ENCODE data around the gene RPL18A. TPM values are rescaled to one million over a fixed set of nuclear protein-coding genes. Genes with fewer than 3 reads are reported as not detected.
A peak's percentile ranks its signal among the peaks of the same experiment; 100 is the strongest.

RPL18A gene
- total RNA-seq, 1 experiment from 2014 or later = 2,038 TPM

- peaks cover 51% of the 10 kb centered on the region for H4K20me1 ChIP-seq (ENCODE audit: insufficient read depth)
- intact Hi-C loops (cut with micrococcal nuclease; ENCODE audit: unreplicated experiment) = no loop called here
- H2AFZ ChIP-seq = no peak overlapping the region
- BruUV-seq (replicated peaks) = no TSS peak
- peak overlapping the region; percentile 32 for H3K27ac ChIP-seq
- CTCF ChIA-PET = interaction anchor here (0.7 kb wide), 2 partner anchors 67 kb away, joined by 3 read pairs; partner anchors contain the start of gene CCDC124
- H3K9me3 ChIP-seq (ENCODE audit: insufficient read depth, low read depth) = no peaks in the 10 kb centered on the region
- H3K4me1 ChIP-seq (replicated peaks; ENCODE audit: insufficient read depth) = peaks cover 38% of the 10 kb centered on the region
- POLR2A ChIA-PET (ENCODE audit: unreplicated experiment) = interaction anchor here (1.4 kb wide), 1 partner anchor 67 kb away, joined by 7 read pairs; the partner anchor contains the start of gene CCDC124
- no peak overlapping the region for H3K4me3 ChIP-seq
- H3K4me2 ChIP-seq = no peak overlapping the region
- DNase-seq = peak; percentile 58 to 75
- no peaks in the 10 kb centered on the region for H3K9me2 ChIP-seq (ENCODE audit: insufficient read depth)
- peaks cover 32% of the 10 kb centered on the region for H3K79me2 ChIP-seq (ENCODE audit: low read depth)
- H3K27me3 ChIP-seq (ENCODE audit: insufficient read depth, low read depth) = no peaks in the 10 kb centered on the region
- TF ChIP-seq CTCF (conservative IDR thresholded peaks at IDR 0.05) (peak; percentile 25; the same call in 1 of the 2 replicates), EZH2 (IDR thresholded peaks at IDR 0.05; ENCODE audit: low read depth) (no peak)
- peaks cover 37% of the 10 kb centered on the region for H3K36me3 ChIP-seq (ENCODE audit: low read depth)
- H3F3A ChIP-seq (ENCODE audit: insufficient read depth, low read depth) = peaks cover 65% of the 10 kb centered on the region
These were observed 5.9 kb downstream of the RPL18A start for GRCh38 chr19:17865364-17866311.

- CTCF ChIA-PET = interaction anchor here (0.7 kb wide), 1 partner anchor 66 kb away, joined by 3 read pairs; the partner anchor contains the start of gene CCDC124
- H4K20me1 ChIP-seq (ENCODE audit: insufficient read depth) = peaks cover 43% of the 10 kb centered on the region
- intact Hi-C loops (cut with micrococcal nuclease; ENCODE audit: unreplicated experiment) = no loop called here
These were observed 6.7 kb downstream of the RPL18A start for GRCh38 chr19:17866312-17866963.

More at GRCh38 chr19:17866312-17866963, 6.7 kb downstream of the RPL18A start:
- Histone ChIP-seq H2AFZ (no peak overlapping the region), H3K4me2 (no peak overlapping the region), H3K9me3 (ENCODE audit: insufficient read depth, low read depth) (no peaks in the 10 kb centered on the region), H3K9me2 (ENCODE audit: insufficient read depth) (no peaks in the 10 kb centered on the region), H3F3A (ENCODE audit: insufficient read depth, low read depth) (peaks cover 63% of the 10 kb centered on the region), H3K27ac (no peak overlapping the region), H3K79me2 (ENCODE audit: low read depth) (peaks cover 24% of the 10 kb centered on the region), H3K36me3 (ENCODE audit: low read depth) (peaks cover 29% of the 10 kb centered on the region), H3K27me3 (ENCODE audit: insufficient read depth, low read depth) (peaks cover 3% of the 10 kb centered on the region; the same call in 1 of the 2 replicates), H3K4me1 (replicated peaks; ENCODE audit: insufficient read depth) (peaks cover 38% of the 10 kb centered on the region), H3K4me3 (no peak overlapping the region)
- BruUV-seq (replicated peaks) = no TSS peak
- no peak for DNase-seq
- POLR2A ChIA-PET (ENCODE audit: unreplicated experiment) = interaction anchor here (0.7 to 1.4 kb wide), 2 partner anchors 66 to 374 kb away, joined by 3 to 7 read pairs; partner anchors contain the start of gene CCDC124
- TF ChIP-seq EZH2 (IDR thresholded peaks at IDR 0.05; ENCODE audit: low read depth) (no peak), CTCF (conservative IDR thresholded peaks at IDR 0.05) (no peak)
